NCI-H128 (cell line): ENCODE measurements around the gene FRMD4A.

Experiments used
- DNase-seq: peaks from one replicate; lab custom pipeline; 2025; ENCODE audit not compliant: unreplicated experiment; lab: John Stamatoyannopoulos, UW

FRMD4A gene

DNA sequence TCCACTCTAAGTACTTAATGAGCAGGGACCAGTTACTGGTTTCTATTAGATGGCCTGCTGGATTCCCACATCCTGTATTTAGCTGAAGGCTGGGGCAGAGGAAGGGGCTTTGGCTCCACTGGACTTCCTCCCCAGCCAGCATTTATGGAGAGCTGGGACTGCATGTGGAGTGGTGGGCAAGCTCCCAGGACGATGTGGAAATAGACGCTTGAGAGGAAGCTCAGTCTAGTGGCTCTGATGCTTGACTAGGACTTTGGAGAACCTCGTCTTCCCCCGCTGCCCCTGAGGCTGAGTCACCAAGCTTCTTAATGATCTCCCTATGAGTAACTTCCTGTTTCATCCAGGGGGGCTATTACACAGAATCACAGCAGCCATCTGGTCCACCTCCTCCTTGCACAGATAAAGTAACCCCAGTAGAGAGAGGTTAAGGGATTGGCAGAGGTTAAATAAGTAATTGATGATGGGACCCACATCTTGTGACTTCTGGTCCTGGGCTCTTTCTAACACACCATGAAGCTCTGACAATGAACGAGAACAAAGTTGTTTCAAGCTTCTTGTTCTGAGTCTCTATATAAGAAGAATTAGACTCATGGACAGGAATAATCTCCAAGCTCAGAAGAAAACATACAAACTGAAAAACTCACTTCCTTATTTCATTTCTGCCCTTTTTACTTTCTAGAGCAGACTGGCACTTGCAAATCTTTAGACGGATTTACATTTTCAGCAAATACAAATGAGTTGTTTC lies 617.7 kb downstream of the FRMD4A start:
- DNase-seq: no peak

DNA sequence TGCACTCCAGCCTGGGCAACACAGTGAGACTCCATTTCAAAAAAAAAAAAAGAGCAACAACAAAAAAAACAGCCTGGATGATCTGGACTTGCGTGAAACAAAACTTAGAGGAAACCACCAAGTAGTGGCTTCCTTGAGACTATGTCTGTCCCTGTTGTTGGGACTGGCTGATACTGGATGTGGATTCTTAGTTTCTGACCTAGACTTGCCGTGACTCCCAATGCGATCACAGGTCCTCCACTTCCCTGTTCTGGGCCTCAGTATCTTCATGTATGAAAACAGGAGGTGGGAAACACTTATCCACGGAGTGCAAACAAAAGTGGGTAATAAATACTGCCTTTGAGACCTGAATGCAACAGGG lies 618.3 kb downstream of the FRMD4A start:
- no peak for DNase-seq

DNA sequence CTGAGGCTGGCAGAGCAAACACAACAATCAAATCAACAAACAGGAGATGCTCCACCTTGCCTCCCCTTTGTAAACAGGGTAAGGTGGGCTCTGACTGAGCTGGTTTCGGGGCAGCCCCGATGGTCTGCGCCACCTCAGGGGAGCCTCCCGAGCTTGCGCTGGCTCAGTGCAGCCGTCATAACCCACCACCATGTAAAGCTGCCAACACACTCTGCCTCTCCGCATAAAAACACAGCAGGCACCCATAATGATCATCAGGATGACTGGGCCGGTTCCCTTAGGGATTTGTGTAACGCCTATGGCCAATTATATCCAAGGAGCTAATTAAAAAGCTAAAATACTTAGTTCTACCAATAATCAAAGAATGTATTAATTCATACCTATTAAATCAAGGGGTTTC lies 619.4 kb downstream of the FRMD4A start:
- DNase-seq: no peak

DNA sequence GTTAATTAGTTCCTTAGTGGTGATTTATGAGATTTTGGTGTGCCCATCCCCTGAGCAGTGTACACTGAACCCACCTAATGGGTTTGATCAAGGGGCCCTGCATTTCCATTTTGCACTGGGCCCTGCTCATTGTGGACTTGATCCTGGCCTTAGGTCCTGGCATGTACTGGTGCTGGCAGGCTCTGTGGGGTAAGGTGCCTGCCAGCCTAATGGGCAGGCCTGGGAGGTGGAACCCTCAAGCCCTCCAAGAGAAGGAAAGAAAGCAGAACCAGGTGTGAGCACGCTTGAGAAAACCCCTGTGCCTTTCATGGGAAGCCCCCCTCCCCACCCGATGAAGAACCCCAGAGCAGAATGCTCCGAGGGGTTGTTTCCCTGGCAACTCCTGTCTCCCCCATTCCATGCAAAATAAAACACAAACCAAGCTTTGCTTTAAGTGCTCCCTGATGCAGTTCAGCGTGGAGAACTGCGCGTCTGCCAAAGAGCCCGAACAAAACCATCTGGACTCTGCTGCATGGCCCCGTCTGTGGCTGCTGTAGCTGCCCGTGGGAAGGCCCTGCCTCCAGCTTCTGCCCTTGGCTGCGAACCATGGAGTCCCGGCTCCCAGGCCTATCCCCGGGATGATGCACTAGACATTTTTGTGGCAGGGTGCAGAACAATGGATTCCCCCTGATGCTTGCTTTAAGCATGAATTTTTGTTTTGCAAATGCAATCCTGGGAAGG lies 620.6 kb downstream of the FRMD4A start:
- DNase-seq: no peak

DNA sequence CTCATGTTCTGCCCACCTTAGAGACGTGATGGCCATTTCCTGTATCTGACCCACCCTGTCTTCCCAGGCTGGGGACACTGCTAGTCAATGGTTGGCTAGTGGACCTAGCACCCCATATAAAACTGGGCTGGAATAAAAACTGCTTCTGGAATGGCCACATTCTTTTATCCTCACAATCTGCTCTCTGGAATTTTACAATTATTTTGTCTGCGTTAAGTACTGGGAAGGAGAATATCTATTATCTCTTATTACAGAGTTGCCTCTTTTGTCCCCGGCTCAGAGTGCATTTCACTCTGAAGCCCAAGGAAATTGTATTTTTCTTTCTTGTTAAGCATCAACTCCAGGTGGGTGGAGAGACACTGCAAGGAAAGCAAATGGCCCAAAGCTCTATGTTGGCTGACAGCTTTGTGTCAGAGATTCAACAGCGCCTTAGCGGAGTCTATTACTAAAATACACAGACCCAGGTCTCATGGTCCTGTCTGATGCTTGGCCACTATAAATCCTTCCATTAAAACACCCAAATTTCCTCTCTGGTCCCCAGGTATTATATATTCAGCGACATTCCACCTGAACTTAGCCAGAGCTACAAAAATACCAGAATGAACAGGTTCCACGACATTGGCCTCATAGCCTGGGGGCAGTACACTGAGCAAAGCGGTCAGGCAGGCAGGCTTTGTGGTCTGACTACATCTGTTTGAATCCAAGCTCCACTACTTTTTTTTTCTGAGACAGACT lies 622.3 kb downstream of the FRMD4A start:
- no peak for DNase-seq

DNA sequence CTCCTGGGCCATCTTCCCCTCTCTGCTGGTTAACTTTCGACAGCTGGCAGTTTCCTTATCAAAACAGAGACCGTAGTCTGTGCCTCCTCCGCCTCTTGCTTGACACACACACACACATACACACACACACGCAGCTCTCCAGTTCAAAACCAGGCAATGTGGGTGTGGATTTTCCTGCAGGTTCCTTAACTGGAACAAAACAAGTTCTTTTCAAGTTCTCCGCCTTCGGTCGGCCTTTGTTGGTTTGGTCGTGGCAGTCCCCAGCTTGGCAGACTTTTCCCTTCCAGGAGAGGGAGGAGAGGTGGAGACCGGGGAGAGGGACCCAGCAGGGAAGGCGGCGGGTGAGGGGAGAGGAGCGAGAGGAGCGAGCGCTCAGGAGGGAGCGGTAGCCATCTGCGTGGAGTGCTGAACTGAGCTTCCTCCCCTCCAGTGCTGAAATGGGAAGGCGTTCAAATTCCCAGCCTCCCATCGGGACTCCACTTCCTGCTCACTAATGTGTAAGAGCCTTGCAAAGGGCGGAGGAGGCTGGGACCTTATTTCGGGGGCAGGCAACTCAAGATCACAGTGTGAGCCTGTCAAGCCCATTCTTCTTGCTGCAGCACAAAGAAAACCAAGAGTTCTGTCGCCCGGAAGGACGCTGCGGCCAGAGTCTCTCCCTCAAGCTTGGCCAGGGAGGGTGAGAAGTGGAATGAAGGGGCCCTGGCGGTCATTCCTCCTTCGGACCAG lies 623.4 kb downstream of the FRMD4A start:
- no peak for DNase-seq

DNA sequence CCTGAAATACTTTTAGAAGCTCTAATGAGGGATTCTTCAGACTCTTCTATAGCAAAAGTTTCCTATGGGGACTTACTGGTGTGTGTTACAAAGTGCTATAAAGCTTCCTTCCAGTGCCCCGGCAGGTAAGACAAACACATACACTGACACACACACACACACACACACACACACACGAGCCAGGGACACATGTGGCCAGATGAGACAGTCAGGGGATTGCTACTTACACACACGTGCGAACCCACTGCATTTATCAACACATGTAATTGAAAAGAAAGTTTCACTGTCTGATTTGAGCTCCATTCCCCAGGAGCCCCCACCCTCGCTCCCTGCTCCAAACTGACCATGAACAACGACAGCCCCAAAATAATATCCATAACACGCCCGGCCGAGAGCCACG lies 624.1 kb downstream of the FRMD4A start:
- no peak for DNase-seq

DNA sequence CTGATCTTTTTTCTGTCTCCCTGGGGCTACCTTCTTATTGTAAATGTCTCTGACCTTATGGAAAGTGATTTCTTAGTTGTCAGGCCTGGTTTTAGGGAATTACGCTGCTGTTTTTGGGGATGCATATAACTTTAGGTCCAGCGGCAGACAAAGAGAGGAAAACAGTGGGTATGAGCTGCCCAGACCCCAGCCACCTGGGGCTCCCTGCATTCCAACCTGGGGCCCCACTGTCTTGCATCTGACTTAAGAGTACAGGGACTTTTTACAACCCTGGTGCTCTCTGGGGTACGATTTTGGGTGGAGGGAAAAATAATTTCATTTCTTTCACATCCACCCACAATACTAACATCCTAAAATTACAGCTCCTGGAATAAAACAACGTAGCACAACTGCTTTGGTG lies 624.5 kb downstream of the FRMD4A start:
- DNase-seq: no peak

DNA sequence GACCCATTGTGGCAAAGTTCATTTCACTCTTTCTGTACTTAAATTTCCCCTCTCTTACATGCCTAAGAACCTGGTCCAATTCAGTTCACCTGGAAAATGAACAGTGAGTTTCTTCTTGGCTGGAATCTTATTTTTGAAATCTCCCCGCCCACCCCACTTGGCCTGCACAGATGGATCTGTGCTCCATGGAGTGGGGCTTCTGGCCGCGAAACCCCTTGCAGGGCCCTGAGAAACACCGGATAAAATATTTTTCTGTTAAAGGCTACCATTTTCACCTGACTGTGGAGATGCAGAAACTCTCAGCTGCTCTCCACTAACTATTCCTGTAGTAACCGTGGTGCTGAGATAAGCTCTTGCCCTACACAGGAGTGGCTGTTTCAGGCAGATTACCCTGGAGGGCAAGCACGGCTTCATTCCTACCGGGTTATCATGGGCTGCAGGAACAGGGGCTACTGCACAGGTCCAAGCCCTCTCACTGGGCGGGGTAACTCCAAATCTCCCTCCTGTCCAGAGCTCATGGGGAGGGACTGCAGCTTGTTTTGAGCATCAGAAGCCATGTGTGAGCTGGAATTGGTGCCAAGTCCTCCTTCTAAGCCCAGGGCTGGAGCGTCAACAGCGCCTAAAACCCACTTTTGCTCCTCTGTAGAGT lies 625.1 kb downstream of the FRMD4A start:
- no peak for DNase-seq

DNA sequence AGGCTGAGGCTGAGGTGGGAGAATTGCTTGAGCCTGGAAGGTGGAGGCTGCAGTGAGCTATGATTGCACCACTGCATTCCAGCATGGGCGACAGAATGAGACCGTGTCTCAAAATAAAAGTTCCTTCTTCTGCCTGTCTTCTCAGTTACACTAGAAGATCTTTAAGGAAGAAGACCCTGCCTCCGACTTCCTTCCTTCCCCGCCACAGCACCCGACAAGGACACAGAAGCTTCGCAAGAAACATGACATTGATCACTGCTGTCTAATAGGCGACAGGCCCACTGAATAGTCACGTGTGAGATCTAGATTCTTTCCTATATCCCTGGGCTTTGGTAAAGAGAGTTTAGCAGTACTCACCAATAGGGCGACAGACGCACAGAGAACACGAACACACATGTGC lies 625.8 kb downstream of the FRMD4A start:
- no peak for DNase-seq

DNA sequence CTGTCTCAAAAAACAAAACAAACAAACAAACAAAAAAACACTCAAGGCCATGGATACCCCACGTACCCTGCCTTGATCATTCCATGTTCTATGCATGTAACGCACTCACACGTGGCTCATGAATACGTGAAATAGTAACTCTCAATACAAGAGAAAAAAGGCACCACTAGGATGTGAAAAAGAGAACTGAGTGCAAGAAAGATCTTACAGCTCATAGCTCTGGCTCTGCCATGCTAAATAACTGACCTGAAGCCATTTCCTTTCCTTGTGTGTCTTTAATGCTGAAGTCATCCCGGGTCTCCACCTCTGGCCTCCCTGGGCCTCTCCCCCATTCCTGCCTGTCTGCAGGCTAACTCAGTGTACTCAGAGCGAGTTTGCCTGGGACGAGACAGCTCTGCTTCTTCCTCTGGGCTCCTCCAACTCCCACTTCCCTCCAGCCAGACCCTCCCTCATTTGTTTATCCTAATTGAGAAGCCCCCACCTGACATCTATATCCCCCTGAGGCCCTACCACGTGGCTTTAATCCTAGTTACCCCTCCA lies 626.7 kb downstream of the FRMD4A start:
- DNase-seq: no peak

DNA sequence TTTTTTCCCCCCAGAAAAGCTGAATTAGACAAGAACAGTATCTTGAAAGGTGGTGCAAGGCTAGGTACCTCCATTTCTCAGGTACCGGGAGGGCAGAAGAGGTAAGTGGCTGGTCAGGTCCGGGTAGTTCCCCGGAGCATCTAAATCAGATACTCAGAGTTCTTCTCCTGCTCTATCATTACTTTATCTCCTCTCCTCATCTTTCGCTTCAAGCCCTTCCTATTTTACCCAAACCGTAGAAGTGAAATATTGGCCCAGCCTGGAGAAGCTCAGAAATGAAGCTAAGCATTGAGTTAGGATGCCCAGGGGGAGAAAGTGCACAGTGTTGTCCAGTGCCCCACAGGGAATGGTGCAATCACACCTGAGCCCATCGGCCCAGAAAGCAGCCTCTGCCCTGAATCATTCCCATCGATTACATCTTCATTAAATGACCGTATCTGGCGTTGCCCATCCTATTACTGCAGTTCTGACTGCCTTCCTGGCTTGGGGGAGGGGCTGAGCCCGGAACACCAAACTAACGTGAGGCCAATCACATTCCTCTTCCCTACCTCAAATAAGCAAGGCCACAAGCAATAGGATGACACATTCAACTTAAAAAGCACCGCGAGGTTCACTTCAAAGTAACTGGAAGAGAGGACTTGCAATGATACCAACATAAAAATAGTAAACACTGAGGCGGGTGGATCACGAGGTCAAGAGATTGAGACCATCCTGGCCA lies 627.5 kb downstream of the FRMD4A start:
- DNase-seq: no peak

DNA sequence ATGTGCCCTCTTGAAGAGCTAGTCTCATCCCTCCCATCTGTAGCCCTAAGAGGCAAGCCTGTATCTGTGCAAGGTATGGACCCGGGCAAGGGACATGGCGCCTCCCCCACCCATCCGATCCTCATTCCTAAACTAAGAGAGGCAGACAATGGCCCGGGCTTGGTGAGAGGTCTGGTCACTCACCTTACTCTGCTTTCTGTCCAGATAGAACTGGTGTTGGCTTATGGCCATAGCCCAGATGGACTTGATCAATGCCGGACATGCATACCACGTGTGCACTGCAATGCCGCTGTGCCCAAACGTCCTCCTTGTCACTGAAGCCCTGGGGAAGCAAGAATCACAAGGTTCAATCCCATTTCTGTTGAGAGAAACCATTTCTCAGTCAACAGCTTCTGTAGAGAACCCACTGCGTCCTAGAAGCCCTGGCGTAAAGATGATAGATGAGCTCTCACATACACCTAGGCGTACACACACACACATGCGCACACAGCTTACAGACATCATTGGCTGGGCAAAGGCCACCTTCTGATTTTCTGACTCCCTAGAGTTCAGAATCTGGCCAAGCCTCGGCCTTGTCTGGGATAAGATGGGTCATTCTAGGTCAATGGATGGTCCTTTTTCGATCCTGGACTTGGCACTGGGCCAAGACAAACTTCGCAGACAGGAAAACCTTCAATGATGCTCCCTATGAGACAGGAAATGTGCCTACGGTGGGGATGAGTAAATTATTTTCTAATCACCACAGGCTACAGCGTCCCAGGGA lies 629.4 kb downstream of the FRMD4A start:
- DNase-seq: no peak

DNA sequence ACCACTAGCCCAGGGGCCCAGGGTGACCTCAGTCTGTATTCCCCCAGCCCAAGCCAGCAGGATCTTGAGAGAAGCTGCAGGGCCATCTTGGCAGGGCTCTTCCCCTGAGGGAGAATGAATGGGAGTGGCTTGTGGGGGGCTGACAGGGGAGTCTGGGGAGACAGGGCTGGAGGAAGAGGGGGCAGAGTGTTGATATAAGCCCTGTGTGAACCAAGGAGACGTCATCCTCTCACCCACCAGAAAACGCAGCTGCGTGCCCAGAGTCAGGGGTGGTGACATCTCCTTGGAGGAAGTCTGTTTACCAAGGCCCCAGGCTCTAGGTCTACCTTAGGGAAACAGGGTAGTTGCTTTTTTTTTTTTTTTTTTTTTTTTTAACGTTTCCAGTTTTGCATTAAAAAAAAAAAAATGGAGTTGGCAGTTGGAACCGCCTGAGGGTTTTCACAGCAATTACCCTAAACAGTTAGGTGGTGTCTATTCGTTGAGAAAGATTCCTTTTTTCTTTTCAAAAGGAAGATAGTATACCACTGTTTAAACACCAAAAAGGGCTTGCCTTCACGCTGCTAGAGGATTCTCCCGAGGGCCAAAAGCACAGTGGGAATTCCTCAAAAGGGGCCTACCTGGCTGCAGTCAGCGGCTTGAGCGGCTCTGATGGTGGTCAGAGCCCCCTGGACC lies 630.1 kb downstream of the FRMD4A start:
- DNase-seq: no peak

DNA sequence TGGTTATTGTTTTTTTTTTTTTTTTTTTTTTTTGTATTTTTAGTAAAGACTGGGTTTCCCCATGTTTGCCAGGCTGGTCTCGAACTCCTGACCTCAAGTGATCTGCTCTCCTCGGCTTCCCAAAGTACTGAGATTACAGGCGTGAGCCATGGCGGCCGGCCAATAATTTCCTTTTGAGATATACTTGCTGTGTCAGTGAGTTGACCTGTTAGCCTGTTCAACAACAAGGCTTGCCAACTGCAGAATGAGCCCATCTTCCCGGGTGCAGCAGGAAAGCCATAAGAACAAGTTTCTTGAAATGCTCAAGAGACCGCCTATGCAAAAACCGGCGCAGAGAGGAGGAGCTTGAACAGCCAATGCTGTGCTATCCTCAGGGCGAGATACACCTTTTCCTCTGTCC lies 631.5 kb downstream of the FRMD4A start:
- DNase-seq: no peak

DNA sequence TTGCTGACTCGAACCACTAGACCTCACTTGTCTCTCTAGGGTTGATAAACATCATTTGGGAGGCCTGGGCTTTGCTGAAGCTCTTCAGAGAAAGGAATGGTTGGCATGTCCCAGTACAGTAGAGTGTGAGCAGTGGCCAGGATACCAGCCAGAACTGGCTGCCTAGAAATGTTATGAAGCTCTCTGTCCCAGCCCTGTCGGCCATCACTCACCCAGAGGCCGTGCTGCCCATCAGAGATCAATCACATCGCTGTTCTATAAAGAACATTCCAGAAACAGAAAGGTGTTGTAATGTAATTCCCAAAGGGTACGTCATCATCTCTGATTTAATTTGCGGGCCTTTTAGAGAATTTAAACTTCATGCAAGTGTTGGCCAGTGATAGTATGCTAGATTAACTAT lies 632.5 kb downstream of the FRMD4A start:
- DNase-seq: no peak

DNA sequence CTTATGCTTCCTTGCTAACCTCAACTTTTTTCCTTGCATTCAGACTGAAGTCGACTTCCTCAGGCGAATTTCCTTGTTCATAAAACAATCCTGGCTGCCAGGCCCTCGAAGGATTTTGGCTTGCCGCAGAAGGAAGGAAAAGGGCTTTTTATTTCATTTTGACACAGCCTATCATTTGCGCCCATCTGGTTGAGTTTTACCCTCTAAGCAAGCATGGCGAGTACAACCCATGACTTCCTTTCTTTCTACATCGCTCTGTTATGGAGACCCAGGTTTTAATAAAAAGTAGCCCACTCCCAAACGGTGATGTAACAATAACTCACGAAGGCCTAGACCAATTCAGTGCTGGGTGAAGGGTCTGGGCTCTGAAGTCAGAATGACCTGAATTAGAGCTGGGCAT lies 634.7 kb downstream of the FRMD4A start:
- DNase-seq: no peak

DNA sequence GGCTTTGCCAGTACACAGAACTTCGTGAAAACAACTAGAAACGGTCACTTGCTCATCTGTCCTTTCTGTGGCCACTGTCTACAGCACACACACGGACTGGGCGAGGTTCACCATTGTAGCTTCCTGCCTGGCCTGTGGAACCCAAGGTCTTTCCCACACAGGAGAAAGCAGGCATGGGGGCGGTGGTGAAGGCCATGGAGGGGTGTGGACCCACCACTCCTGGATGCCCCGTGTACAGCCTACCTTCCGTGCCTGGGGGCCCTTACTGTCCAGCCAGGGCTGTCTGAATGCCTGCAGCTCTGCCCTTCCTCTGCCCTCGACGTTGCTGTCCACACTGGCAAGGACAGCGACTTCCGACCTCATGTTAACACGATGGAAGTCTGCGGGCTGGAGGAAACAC lies 635.1 kb downstream of the FRMD4A start:
- no peak for DNase-seq
